BLaER1 treated with 17β-estradiol and CSF1 and Interleukin-3, amounts not matched to agents 10 nM and 100 nM (cell line): ENCODE data around the gene MAOB.
A peak's percentile ranks its signal among the peaks of the same experiment; 100 is the strongest.

Experiments used
- H3K27ac ChIP-seq, 11 experiments: shearing (Covaris generic); formaldehyde crosslinking; 2 replicates each; pipeline ENCODE4 v1.8.1; 2022
- H3K27me3 ChIP-seq, 11 experiments: shearing (Covaris generic); formaldehyde crosslinking; 2 replicates each; pipeline ENCODE4 v1.8.1; 2022
- H3K36me3 ChIP-seq, 11 experiments: shearing (Covaris generic); formaldehyde crosslinking; 2 replicates each; pipeline ENCODE4 v1.8.1; 2022
- H3K4me1 ChIP-seq, 10 experiments: shearing (Covaris generic); formaldehyde crosslinking; 2 replicates each; pipeline ENCODE4 v1.8.1; 2022
- H3K4me2 ChIP-seq, 11 experiments: shearing (Covaris generic); formaldehyde crosslinking; 2 replicates each; pipeline ENCODE4 v1.8.1; 2022
- H3K4me3 ChIP-seq, 10 experiments: shearing (Covaris generic); formaldehyde crosslinking; 2 replicates each; pipeline ENCODE4 v1.8.1; 2022
- H3K9ac ChIP-seq, 11 experiments: shearing (Covaris generic); formaldehyde crosslinking; 2 replicates each; pipeline ENCODE4 v1.8.1; 2022
- H3K9me3 ChIP-seq, 11 experiments: shearing (Covaris generic); formaldehyde crosslinking; replicated peaks in 1 of 11; 2 replicates each; pipeline ENCODE4 v1.8.1; 2022
- H4K20me1 ChIP-seq, 11 experiments: shearing (Covaris generic); formaldehyde crosslinking; 2 replicates each; pipeline ENCODE4 v1.8.1; 2022
- Cebpa-rat ChIP-seq, 11 experiments: shearing (Covaris generic); IDR thresholded peaks; 2 replicates each; pipeline ENCODE4 v1.8.1; 2022

The MAOB gene

DNA sequence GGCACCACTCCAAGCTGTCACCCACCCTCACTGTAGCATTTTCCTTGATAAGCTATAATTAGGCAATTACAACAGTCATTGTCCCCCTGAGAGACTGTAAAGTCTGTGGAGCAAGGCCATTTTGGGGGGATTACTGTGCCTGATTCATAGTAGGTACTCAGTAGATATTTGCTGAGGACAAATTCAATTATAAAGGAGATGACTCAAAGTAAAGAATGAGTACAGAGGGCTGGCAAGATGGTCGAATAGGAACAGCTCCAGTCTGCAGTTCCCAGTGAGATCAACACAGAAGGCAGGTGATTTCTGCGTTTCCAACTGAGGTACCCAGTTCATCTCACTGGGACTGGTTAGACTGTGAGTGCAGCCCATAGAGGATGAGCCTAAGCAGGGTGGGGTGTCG, 42.0 kb downstream of the MAOB start:
- H3K4me1 ChIP-seq = peaks cover 8 to 11% (median 9%) of the 10 kb centered on the region in 10 experiments; a peak in 16 of 20 replicates
- peaks cover 0 to 8% (median 0%) of the 10 kb centered on the region in 11 experiments; a peak in 1 of 22 replicates for H3K27me3 ChIP-seq
- no peaks in the 10 kb centered on the region for H3K36me3 ChIP-seq
- H3K4me2 ChIP-seq = no peak overlapping the region
- TF ChIP-seq Cebpa-rat (IDR thresholded peaks at IDR 0.05) = no peak
- no peaks in the 10 kb centered on the region for H4K20me1 ChIP-seq
- no peak overlapping the region for H3K4me3 ChIP-seq
- H3K9ac ChIP-seq = no peak overlapping the region
- no peak overlapping the region for H3K27ac ChIP-seq
- H3K9me3 ChIP-seq = peaks cover 0 to 11% (median 0%) of the 10 kb centered on the region in 11 experiments; a peak in 6 of 22 replicates

DNA sequence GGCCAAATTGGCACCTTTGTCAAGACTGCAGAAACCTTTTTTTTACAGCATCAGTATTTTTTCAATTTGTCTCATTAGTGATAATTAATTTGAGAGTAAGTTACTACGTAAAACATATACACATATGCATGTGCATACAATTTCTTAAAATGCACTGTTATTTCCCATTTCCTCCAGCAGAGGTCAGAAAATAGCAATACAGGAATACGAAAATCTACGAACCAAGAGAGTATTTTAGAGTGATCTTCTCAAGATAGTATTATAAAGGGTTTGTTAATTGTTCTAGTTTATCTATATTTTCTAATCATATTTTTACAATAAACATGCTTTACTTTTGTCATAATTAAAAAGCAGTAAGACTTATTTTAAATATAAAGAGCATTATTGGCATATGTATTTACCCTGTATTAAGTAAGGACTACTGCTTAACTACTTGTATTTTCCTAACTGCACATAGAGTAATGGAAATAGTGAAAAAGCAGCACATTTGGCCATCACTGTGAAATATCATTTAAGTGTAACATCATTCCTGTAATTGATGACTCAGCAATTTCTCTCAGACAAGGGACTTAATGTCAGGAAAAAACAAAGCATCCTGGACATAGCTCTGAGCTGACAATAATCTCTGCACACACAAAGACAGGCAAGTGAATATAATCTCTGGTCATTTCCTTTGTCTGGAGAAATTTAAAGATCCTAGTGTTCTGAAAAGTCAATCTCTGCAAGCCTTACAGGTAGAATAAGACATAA, 45.6 kb downstream of the MAOB start:
- no peak overlapping the region for H3K27ac ChIP-seq
- H3K36me3 ChIP-seq = no peaks in the 10 kb centered on the region
- H3K4me3 ChIP-seq = no peak overlapping the region
- peaks cover 10 to 15% (median 12%) of the 10 kb centered on the region in 10 experiments; a peak in 16 of 20 replicates for H3K4me1 ChIP-seq
- no peak for TF ChIP-seq Cebpa-rat (IDR thresholded peaks at IDR 0.05)
- H3K9ac ChIP-seq = no peak overlapping the region
- no peak overlapping the region for H3K4me2 ChIP-seq
- no peaks in the 10 kb centered on the region for H4K20me1 ChIP-seq
- H3K9me3 ChIP-seq = peaks cover 0 to 7% (median 0%) of the 10 kb centered on the region in 11 experiments; a peak in 6 of 22 replicates
- H3K27me3 ChIP-seq = peaks cover 0 to 10% (median 4%) of the 10 kb centered on the region in 11 experiments; a peak in 5 of 22 replicates

DNA sequence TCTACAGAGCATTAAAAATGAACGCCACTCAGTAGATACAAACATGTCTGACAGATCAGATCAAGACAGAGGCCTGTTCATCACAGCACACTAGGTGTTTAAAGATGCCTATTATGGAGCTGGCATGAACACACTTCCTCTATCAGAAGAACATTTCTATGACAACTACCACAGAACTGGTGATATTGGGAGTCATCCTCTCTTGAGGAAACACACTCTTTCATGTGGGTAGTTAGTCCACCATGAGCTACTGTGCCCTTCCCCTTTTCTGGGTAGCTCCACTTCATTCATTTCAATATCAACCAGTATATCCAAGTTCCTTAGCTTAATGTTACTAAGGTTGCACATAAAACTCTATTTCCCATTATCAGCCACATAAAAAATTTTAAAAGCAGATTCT, 46.7 kb downstream of the MAOB start:
- peak overlapping the region in 7 of 11 experiments; percentile 3 to 36 (median 17); a peak in 8 of 22 replicates for H3K4me2 ChIP-seq
- no peaks in the 10 kb centered on the region for H3K9me3 ChIP-seq
- no peak for TF ChIP-seq Cebpa-rat (IDR thresholded peaks at IDR 0.05)
- H3K4me1 ChIP-seq = peaks cover 10 to 15% (median 12%) of the 10 kb centered on the region in 10 experiments; a peak in 16 of 20 replicates
- H3K27me3 ChIP-seq = peaks cover 0 to 10% (median 4%) of the 10 kb centered on the region in 11 experiments; a peak in 5 of 22 replicates
- H4K20me1 ChIP-seq = no peaks in the 10 kb centered on the region
- H3K9ac ChIP-seq = no peak overlapping the region
- no peak overlapping the region for H3K27ac ChIP-seq
- H3K4me3 ChIP-seq = no peak overlapping the region
- H3K36me3 ChIP-seq = no peaks in the 10 kb centered on the region

GRCh38 chrX:43827791-43828190, 54.5 kb downstream of the MAOB start:
- peaks cover 0 to 10% (median 3%) of the 10 kb centered on the region in 11 experiments; a peak in 6 of 22 replicates for H3K27me3 ChIP-seq
- no peak overlapping the region for H3K4me3 ChIP-seq
- no peaks in the 10 kb centered on the region for H3K36me3 ChIP-seq
- H3K9me3 ChIP-seq = no peaks in the 10 kb centered on the region
- H3K27ac ChIP-seq = no peak overlapping the region
- H3K4me1 ChIP-seq = no peaks in the 10 kb centered on the region
- H4K20me1 ChIP-seq = no peaks in the 10 kb centered on the region
- H3K4me2 ChIP-seq = no peak overlapping the region
- TF ChIP-seq Cebpa-rat (IDR thresholded peaks at IDR 0.05) = no peak
- H3K9ac ChIP-seq = no peak overlapping the region

DNA sequence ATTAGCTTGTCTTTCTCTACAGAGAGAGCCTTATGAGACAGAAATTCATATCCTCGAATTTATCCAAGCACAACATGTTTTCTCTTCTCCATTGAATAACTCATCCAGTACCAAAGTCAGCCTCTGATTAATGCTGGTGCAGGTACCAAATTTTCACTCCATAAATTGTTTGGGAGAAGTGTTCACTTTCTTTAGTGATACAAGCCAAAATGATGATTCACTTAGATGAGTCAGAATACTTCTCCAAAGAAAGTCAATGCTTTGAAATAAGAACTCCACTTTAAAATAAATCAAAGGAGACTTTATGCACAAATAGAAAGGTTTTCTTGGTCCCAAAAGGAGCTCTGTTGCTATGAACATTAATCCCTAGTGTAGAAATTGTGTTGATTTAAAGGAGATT, 60.2 kb downstream of the MAOB start:
- Histone ChIP-seq H3K9ac (no peak overlapping the region), H3K4me3 (no peak overlapping the region), H3K36me3 (no peaks in the 10 kb centered on the region), H3K27me3 (peaks cover 0 to 5% (median 0%) of the 10 kb centered on the region in 11 experiments; a peak in 3 of 22 replicates), H3K9me3 (no peaks in the 10 kb centered on the region), H3K4me2 (no peak overlapping the region), H3K4me1 (no peaks in the 10 kb centered on the region), H3K27ac (no peak overlapping the region), H4K20me1 (no peaks in the 10 kb centered on the region)
- no peak for TF ChIP-seq Cebpa-rat (IDR thresholded peaks at IDR 0.05)

GRCh38 chrX:43817444-43817843, 64.8 kb downstream of the MAOB start:
- no peak for TF ChIP-seq Cebpa-rat (IDR thresholded peaks at IDR 0.05)
- H3K4me1 ChIP-seq = peaks cover 0 to 11% (median 8%) of the 10 kb centered on the region in 10 experiments; a peak in 6 of 20 replicates
- peaks cover 0 to 3% (median 0%) of the 10 kb centered on the region in 11 experiments; a peak in 1 of 22 replicates for H3K9me3 ChIP-seq
- H3K4me2 ChIP-seq = no peak overlapping the region
- H3K9ac ChIP-seq = no peak overlapping the region
- no peaks in the 10 kb centered on the region for H3K36me3 ChIP-seq
- H3K27me3 ChIP-seq = peaks cover 0 to 5% (median 0%) of the 10 kb centered on the region in 11 experiments; a peak in 2 of 22 replicates
- H3K27ac ChIP-seq = no peak overlapping the region
- H3K4me3 ChIP-seq = no peak overlapping the region
- H4K20me1 ChIP-seq = no peaks in the 10 kb centered on the region

GRCh38 chrX:43815209-43815608, 67.0 kb downstream of the MAOB start:
- Histone ChIP-seq H3K9me3 (peaks cover 0 to 6% (median 0%) of the 10 kb centered on the region in 11 experiments; a peak in 3 of 22 replicates), H3K4me2 (no peak overlapping the region), H3K27me3 (peaks cover 0 to 5% (median 0%) of the 10 kb centered on the region in 11 experiments; a peak in 1 of 22 replicates), H3K4me1 (peaks cover 0 to 11% (median 8%) of the 10 kb centered on the region in 10 experiments; a peak in 6 of 20 replicates), H3K9ac (no peak overlapping the region), H3K27ac (no peak overlapping the region), H4K20me1 (no peaks in the 10 kb centered on the region), H3K4me3 (no peak overlapping the region), H3K36me3 (no peaks in the 10 kb centered on the region)
- no peak for TF ChIP-seq Cebpa-rat (IDR thresholded peaks at IDR 0.05)

- no peaks in the 10 kb centered on the region for H3K36me3 ChIP-seq
- H3K9me3 ChIP-seq = peaks cover 0 to 6% (median 0%) of the 10 kb centered on the region in 11 experiments; a peak in 3 of 22 replicates
- no peaks in the 10 kb centered on the region for H4K20me1 ChIP-seq
- no peak overlapping the region for H3K27ac ChIP-seq
- H3K9ac ChIP-seq = no peak overlapping the region
- H3K4me2 ChIP-seq = peak overlapping the region in 7 of 11 experiments; percentile 1 to 44 (median 25); a peak in 8 of 22 replicates
- peaks cover 0 to 5% (median 0%) of the 10 kb centered on the region in 11 experiments; a peak in 1 of 22 replicates for H3K27me3 ChIP-seq
- no peak for TF ChIP-seq Cebpa-rat (IDR thresholded peaks at IDR 0.05)
- H3K4me3 ChIP-seq = no peak overlapping the region
- peaks cover 5 to 19% (median 11%) of the 10 kb centered on the region in 10 experiments; a peak in 13 of 20 replicates for H3K4me1 ChIP-seq
These were observed 68.4 kb downstream of the MAOB start for GRCh38 chrX:43813898-43814297.

GRCh38 chrX:43813319-43813718, 68.9 kb downstream of the MAOB start:
- no peak overlapping the region for H3K27ac ChIP-seq
- peaks cover 0 to 5% (median 0%) of the 10 kb centered on the region in 11 experiments; a peak in 1 of 22 replicates for H3K27me3 ChIP-seq
- H3K36me3 ChIP-seq = no peaks in the 10 kb centered on the region

More at GRCh38 chrX:43813319-43813718, 68.9 kb downstream of the MAOB start:
- no peak for TF ChIP-seq Cebpa-rat (IDR thresholded peaks at IDR 0.05)
- Histone ChIP-seq H3K9me3 (peaks cover 0 to 6% (median 0%) of the 10 kb centered on the region in 11 experiments; a peak in 3 of 22 replicates), H3K9ac (no peak overlapping the region), H3K4me3 (no peak overlapping the region), H4K20me1 (no peaks in the 10 kb centered on the region), H3K4me1 (peaks cover 5 to 19% (median 11%) of the 10 kb centered on the region in 10 experiments; a peak in 13 of 20 replicates), H3K4me2 (peak overlapping the region in 5 of 11 experiments; percentile 3 to 44 (median 28); a peak in 6 of 22 replicates)
